Measurements from ENCODE around the gene CCL25. TPM values are rescaled to one million over a fixed set of nuclear protein-coding genes. Genes with fewer than 3 reads are reported as not detected.

Gene CCL25
- total RNA-seq, 1 donor from 2014 or later = not detected

DNA sequence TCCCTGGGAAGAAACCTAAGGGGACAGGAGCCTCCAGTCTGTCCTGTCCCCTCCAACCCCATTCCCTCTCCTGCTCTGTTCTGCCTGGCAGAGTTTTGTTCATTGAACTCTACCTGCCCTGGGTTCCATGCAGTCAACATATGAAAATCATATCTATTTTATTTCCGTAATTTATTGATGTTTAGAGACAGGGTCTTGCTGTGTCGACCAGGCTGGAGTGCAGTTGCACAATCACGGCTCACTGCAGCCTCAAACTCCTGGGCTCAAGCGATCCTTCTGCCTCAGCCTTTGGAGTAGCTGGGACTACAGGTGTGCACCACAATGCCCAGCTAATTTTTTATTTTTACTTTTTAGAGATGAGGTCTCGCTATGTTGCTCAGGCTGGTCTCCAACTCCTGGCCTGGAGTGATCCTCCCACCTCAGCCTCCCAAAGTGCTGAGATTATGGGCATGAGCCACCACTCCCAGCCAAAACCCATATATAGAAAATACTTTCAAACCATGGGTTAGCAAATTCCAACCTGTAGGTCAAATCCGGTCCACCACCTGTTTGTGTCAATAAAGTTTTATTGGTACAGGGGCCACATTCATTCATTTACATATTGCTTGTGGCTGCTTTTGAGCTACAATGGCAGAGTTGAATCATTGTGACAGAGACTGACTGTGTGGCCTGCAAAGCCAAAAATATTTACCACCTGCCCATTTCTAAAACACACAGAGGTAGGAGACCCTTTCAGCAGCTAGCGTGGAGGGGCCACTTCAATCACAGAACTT lies 57.5 kb downstream of the CCL25 start:
- no peak for DNase-seq (ENCODE audit: low spot score)

DNA sequence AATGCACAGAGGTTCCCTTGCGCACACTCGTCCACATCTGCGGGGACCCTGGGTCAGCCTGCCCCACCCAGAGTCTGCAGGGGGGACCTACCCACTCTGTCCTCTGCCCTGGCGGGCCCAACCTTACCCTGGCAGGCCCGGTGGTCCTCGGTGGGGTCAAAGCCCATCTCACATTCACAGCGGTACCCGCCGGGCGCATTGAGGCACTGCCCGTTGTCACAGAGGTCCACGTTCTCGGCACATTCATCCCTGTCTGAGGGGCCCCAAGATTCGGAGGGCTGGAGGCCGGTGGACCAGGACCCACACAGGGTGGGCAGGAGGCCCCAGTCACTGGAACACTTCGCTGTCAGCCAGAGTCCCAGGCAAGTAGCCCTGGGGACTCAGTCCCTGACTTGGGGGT lies 58.4 kb downstream of the CCL25 start:
- no peak for DNase-seq (ENCODE audit: low spot score)

DNA sequence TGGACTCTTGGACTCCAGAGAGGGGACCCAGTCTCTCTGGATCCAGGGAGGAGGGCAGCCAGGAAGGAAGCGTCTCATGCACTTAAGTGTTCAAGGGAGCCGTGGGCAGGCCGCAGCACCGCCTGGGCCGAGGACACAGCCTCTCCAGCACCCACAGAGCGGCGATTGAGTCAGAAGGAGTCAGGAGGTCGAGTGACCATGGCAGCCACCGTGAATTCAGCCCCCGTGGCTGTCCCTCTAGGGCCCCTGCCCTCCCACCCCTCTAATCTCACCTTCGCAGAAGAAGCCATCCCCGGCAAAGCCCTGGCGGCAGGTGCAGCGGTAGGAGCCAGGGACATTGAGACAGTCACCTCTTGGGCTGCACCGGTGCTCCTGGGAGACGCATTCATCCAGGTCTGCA lies 58.8 kb downstream of the CCL25 start:
- no peak for DNase-seq (ENCODE audit: low spot score)

Other genes starting within 250 kb of the CCL25 start
- gene EVI5L, start 222.5 kb upstream of the CCL25 start, total RNA-seq = 23.4 TPM
- gene PRR36, start 178.4 kb upstream of the CCL25 start, total RNA-seq = 1.6 TPM
- gene LRRC8E, start 164.2 kb upstream of the CCL25 start, total RNA-seq = 4.1 TPM
- 39.1 TPM for gene MAP2K7, start 148.9 kb upstream of the CCL25 start, total RNA-seq
- 0.52 TPM for gene TGFBR3L, start 137.9 kb upstream of the CCL25 start, total RNA-seq
- gene SNAPC2, start 132.4 kb upstream of the CCL25 start, total RNA-seq = 18.7 TPM
- 5.9 TPM for gene CTXN1, start 126.6 kb upstream of the CCL25 start, total RNA-seq
- 46.2 TPM for gene TIMM44, start 109.1 kb upstream of the CCL25 start, total RNA-seq
- 68.9 TPM for gene ELAVL1, start 47.1 kb upstream of the CCL25 start, total RNA-seq
- 0.09 TPM for gene FBN3, start 96.8 kb downstream of the CCL25 start, total RNA-seq
- gene CERS4, start 156.6 kb downstream of the CCL25 start, total RNA-seq = 20.7 TPM